ENCODE measurements around the gene NUB1.

NUB1 gene

DNA sequence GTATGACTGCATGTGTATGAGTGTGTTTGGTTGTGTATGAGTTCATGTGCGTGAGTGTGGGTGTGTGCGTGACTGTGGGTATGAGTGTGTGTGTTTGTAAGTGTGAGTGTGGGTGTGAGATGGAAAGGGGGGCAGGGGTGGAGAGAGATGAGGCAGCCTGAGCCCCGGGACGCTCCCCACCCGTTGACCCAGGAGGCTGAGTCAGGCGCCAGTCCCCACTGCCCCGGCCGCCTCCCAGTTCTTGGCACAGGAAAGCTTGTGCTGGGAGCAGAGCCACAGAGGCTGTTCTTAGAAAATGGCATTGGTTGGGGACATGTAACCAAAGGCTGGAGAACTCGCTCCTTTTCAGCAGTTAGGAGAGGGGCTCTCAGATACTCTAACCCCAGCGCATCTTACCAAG, 27.8 kb upstream of the NUB1 start:
- DNase-seq (ENCODE audit: low spot score): no peak

DNA sequence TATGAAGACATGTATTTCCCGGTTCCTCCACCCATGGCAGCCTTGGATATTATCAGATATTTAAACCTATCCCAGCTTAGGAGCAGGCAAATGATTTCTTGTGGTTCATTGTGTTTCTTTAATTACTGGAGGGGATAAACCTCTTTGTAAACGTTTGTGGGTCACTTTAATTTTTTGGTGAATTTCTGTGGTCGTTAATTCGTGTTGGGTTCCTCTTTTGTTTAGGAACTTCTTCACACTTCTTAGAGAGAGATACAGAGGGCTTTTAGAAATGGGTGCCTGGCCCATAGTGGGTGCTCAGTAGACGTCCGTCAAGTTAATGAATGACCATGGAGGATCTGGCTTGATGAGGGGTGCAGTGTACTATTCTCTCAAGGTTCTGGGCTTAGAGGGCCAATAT, 27.2 kb upstream of the NUB1 start:
- DNase-seq (ENCODE audit: low spot score): no peak

DNA sequence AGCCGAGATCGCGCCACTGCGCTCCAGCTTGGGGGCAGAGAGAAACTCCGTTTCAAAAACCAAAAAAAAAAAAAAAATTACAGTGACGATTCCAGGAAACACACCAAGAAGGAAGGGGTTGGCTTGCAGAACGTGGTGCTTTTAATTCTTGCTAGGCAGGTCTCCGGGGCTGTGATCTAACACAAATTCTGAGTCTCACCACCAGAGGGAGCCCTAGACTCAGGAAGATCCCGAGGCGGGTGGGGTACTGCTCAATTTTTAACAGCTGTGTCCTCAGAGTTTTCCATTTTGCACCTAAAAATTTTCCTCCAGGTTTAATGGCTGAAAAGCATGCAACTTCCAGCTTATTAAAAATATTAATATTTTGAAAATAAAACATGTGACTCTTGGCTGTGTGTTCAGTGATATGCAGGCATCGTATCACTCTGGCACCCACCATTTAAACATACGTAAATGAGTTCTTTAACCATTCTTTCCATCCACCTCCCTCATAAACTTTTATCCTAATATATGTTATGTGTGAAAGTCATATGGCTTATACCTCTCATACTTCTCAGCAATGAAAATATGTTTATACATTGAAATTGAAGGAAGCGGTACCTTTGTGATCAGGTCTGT, 26.5 kb upstream of the NUB1 start:
- DNase-seq (ENCODE audit: low spot score): peak; percentile 81

DNA sequence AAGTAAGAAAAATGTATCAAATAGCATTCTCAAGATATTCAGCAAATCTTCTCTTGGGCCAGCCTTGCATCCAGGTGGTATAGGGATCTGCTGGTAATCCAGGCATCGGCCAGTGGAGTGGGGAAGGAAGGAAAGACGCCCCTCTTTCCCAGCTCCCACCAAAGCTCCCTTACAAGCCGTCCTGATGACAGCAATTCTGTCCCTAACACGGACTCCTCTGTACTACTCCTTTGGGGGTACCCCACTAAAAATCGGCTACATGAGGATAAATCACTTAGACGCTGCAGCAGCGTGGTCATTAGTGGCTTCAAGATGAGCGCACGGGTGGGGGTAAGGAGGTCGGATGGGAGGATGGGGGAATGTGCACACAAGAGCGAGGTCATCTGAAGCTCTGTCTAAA, 24.7 kb upstream of the NUB1 start:
- no peak for DNase-seq (ENCODE audit: low spot score)

DNA sequence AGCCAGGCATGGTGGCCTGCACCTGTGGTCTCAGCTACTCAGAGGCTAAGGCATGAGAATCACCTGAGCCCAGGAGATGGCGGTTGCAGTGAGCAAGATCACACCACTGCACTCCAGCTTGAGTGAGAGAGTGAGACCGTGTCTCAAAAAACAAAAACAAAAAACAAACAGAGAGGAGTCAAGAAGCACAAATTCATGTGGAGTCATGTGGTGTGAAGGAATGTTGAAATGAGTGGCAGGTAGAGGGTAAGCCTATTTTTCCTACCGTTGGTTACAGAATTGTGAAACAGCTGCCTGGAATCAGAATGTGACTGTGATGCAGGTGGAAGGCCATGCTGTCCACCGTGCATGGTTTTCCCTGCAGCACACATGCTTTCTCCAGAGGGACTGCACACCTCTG, 23.7 kb upstream of the NUB1 start:
- DNase-seq (ENCODE audit: low spot score): no peak

DNA sequence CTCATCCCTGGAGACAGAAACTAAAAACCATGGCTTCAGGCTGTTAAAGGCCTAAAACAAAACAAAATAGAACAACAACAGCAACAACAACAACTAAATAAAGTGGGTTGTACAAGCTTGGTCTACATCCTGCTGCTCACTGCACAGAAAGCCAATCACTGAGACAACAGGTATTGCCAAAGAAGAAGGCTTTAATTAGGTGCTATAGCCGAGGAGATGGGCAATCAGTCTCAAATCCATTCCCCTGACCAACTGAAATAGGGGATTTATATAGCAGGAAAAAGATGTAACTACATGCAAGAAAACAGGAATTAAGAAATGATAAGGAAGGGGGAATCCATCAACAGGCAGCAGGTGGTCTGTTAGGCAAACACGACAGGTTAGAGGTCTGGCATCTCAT, 22.4 kb upstream of the NUB1 start:
- no peak for DNase-seq (ENCODE audit: low spot score)

DNA sequence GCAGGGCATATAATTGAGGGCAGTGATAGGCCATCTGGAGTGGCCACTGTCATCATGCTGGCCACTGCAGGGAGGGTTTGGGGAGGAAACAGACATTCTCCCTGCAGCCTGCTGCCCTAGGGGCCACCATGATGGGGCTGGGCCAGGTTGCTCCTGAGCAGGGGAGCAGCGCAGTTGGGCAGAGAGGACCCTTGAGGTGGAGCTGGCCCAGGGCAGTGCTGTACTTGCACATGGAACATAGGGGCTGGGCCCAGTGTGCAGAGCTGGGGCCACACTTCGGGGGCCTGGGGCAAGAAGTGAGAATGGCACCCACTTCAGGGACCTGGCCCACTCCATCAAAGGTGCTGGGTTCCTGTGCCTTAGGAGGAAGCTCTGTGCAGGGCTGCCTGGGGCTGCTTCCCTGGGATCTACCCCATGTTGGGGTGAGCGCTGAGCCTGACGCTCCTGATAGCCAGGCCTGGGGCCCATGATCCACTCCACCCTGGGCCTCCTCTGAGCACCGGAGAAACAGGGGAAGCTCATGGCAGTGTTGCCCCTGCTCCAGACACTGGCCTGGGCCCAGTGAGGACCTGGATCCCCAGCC, 21.3 kb upstream of the NUB1 start:
- DNase-seq (ENCODE audit: low spot score): no peak

DNA sequence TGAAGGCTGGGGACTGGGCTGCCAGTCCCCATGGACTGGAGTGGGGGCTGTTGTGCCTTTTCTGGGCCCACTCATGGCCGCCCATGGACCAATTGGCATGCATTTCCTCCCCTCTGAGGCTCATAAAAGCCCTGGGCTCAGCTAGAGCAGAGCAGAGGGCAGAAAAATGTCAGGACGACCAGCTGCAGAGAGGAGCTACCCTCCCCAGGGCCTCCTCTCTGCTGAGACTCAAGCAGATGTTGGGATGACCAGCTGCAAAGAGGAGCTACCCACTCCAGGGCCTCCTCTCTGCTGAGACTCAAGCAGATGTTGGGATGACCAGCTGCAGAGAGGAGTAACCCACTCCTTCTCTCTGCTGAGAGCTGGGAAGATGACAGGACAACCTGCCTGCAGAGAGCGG, 20.3 kb upstream of the NUB1 start:
- DNase-seq (ENCODE audit: low spot score): no peak

DNA sequence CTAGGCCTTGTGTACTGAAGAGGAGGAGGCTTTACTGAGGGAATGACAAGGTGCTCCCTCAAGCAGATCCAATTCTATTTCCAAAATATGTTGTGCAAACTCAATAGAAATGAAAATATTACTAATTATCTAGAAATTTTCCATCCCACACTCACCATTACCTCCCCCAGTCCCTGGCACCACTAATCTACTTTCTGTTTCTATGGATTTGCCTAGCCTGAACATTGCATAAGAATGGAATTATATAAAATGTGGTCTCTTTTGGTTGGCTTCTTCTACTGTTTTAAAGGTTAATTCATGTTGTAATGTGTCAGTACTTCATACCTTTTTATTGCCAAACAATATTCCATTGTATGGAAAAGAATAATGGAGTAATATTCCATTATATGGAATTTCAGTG, 18.7 kb upstream of the NUB1 start:
- no peak for DNase-seq (ENCODE audit: low spot score)

DNA sequence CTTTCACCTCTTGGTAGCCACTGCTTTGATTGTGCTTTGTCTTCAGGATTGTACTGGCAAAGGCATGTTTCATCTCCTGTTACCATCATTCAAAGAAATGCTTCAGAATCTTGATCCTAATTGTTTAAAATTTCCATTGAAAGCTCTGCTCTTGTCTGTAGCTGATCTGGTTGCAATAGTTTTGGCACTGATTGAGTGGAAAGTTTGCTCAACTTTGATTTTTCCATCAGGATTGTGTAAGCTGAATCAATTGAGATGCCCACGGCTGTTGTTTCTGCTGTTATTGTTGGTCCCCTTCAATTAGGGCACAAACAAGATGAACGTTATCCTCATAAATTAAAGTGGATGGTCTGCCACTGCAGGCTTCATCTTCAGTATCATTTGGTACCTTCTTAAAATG, 14.6 kb upstream of the NUB1 start:
- no peak for DNase-seq (ENCODE audit: low spot score)

DNA sequence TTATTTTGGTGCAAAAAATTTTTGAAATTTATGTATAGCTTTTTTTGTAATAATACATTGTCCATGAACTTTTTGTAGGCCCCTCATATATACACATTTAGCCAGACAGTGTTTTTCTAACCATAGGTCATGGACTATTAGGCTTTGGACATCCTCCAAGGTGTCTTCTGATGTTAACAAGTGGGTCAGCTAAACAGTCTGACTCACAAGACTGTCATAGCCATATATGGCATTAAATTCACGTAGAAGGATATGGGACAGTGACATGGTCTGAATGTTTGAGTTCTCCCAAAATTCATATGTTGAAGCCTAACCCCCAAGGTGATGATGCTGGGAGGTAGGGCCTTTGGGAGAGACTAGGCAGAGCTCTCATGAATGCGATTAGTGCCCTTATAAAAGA, 14.0 kb upstream of the NUB1 start:
- no peak for DNase-seq (ENCODE audit: low spot score)

DNA sequence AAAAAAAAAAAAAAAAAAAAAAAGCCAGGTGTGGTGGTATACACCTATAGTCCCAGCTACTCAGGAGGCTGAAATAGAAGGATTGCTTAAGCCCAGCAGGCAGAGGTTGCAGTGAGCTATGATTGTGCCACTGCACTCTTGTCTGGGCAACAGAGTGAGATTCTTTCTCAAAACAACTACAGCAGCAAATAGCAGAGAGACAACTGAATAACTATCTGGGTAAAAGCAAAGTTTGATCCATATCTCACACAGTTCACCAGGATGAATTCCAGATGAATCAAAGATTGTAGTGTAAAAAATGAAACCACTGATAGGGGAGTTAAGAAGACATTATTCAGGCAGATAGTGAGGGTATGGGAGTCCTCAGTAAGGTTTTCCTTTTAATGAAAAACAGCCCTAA, 11.4 kb upstream of the NUB1 start:
- no peak for DNase-seq (ENCODE audit: low spot score)

DNA sequence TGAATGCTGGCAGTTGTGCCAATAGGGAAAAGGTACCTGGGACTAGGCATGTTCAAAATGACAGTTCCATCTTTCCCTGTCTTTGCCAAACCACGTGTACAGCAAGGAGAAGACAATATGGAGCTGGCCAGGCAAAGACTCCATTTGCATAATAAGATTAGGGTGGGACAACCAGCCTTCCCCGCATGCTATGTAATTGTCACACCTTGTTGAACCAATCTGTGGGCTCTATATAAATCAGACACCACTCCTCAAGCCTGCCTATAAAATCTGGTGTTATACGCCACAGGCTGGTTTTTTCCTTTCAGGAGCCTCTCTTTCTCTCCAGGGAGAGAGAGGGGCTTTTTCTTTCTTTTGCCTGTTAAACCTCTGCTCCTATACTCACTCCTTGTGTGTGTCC, 11.0 kb upstream of the NUB1 start:
- no peak for DNase-seq (ENCODE audit: low spot score)

DNA sequence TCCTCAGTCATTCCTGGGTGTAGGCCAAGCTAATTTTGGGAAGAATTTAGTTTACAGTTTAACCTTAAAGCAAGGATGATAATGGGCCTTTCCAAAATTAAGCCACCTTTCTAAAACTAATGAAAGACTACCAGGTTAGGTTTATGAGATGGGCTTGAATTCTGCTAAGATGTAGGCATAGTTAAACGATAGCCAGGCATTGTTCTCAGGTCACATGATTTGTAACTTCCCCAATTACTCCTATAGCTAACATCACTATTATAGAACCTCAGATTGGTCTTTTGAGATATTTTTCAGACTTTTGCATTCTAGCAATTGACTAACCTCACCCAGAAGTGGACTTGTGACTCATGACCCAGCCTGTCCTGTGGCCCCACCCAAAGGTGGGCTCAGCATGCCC, 7.0 kb upstream of the NUB1 start:
- no peak for DNase-seq (ENCODE audit: low spot score)

DNA sequence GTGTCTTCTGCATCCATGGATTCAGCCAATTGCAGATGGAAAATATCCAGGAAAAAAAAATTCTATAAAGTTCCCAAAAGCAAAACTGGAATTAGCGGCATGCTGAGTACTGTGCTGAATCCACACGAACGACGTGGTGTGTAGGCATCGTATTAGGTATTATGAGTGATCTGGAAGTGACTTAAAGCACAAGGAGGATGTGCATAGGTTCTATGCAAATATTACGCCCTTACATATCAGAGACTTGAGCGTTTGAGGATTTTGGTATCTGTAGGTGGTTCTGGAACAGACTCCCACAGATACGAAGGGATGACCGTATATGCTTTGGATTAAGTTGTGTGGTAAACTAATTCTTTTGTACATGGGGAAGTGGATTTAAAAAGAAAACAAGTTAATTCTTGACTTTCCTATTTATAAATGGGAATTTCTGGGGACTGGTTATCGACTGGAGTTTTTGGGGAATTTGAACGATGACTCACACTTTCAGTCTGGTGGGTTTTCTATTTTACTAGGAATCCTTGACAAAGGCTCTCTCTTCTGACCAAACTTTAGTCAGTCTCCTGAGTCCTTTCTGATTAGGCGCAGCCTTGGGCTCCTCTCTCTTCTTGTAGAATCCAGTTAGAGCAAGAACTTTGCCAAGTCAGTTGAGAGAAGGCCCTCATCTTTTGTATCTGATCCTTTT, 5.4 kb upstream of the NUB1 start:
- no peak for DNase-seq (ENCODE audit: low spot score)

DNA sequence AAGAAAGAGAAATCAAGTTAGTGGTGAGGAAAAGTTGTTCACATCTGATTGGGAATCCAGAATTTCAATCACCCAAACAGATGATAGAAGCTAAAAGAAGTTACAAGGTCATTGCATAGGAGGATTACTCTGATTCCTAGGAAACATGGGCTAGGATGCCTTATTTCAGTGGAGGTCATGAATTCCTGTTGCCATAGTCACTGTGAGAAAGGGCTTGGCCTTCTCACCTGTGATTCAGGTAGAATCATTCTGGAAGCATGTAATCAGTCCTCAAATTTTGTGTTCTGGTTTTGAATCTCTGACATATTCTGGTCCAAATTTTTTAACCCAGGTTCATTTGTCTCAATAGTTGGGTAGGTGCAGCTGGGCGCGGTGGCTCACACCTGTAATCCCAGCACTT, 4.3 kb upstream of the NUB1 start:
- DNase-seq (ENCODE audit: low spot score): no peak

DNA sequence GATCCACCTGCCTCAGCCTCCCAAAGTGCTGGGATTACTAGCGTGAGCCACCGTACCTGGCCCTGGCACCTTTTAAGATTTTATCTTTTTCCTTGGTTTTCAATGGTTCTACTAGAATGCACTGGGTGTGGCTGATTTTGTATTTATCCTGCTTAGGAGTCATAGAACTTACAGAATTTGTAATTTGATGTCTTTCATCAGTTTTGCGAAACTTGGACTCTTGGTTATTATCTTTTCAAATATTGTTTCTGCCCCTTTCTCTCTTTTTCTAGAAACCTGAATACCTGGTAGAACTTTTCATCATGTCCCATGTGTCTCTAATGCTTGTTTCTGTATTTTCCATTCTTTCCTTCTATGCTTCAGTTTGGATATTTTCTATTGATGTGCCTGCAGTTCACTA, 2.8 kb upstream of the NUB1 start:
- DNase-seq (ENCODE audit: low spot score): no peak

DNA sequence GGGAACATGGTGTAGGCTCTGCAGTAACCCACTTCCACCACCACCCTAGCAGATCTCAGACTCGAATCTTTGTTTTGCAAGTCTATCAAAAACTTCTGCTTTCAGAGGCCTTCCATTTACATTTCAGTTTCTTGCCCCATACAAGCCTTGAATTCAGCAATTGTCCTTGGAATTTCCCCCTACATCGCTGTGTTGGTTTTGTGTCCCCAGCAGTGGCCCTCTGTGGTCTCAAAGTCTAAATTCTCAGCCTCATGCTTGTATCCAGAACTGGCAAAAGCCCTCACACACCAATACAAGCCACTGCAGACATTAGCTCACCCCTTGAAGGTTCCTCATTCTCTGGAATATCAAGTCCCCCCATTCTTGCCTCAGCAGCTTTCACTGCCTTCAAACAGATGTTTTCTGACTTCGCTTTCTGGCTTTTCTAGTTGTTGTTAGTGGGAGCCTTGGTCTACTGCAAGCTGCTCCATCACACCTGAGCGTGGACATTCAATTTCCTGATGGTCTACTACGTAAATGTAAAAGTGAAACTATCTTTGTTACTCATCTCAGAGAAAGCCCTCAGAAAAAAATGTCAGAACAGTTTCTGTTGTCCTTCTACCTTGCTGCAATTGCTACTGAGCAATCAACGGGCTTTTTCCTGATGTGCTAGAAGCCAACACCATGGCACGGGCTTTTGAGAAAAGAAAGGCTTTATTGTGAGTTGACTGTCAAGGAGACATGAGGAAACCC, 1.8 kb upstream of the NUB1 start:
- peak; percentile 36 for DNase-seq (ENCODE audit: low spot score)

DNA sequence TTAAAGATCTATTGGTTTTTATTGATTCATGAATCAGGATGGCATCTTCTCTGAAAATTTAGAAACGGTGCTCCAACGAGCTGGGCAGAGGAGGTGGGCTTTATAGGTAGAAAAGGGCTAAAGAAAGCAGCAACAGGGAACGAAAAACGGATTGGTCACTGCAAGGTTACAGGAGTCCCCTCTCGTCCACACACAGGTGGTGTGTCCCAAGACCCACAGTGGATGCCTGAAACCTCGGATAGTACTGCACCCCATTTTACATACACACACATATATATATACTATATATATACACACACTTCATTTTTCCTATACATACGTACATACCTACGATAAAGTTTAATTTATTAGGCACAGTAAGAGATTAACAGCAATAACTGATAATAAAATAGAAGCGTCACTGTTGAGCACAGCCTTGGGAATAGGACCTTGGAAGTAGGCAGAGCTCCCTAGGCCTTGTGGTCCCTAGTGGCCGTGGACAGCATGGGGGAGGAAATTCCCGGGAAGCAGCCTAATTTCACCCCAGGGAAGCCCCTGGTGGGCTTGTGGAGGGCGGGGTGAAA, 737 bp upstream of the NUB1 start:
- DNase-seq (ENCODE audit: low spot score): no peak

DNA sequence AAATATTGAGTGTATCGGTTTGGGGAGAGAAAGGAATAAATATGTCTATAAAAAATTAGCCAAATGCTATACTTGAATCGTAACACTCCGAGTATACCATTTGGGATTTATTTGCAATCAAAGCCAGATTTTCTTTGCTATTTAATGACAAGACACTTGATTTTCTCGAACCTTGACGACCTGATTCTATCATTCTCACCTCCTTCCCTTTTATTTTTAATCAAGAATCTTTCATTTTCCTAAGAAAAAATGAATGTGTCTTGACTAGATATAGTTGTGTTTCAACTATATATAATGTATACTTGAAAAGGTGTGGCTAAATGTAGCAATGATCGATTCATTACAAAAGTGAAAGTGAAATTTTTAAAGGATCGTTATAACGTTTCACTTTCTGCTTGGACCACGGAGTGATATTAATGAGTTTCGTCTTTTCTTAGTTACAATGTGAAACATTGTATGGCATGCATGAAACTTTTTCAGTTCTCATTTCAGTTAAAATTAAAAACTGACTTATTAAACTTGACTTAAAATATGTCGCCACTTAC, 562 bp downstream of the NUB1 start:
- peak; percentile 65 for DNase-seq (ENCODE audit: low spot score)

DNA sequence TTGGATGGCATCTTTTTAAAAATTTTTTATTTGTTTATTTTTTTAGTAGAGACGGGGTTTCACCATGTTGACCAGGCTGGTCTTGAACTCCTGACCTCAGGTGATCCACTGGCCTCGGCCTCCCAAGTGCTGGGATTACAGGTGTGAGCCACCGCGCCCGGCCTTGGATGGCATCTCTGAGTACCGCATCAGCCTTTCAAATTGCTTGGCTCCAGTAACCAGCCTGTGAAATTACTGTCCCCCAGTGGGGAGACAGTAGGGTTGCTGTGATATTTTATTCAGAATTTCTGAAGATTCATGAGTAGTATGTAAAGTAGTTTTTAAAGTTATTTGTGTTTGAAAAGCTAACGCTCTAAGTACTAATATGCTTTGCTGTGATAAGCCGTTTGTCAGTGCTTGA, 1.2 kb downstream of the NUB1 start:
- DNase-seq (ENCODE audit: low spot score): no peak

DNA sequence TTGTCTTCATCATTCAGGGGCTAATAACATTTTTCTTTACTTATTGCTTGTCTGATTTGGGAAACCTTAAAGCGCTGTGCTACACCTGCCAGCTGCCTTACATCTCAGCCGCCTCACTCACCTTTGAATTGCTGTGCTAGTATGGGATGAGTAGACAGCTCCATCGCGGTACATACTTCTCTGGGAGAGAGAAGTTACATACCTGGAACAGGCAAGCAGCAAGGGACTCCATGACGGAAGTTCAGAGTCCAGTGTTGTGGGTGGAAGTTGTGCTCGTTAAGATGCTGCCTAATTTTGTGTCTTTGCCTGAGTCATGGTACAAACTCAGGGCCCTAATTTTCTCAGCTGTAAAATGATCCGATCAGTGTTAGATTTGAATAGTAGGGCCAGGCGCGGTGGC, 1.9 kb downstream of the NUB1 start:
- DNase-seq (ENCODE audit: low spot score): no peak

All from activated CD4-positive, alpha-beta T cell treated with anti-CD3 and anti-CD28 coated beads, Interleukin-2, Interleukin-4, amounts not matched to agents 100 ng/mL and 50 ng/mL, durations not matched to agents 16 hours and 8 hours (primary cell).